Effector memory CD4-positive, alpha-beta T cell (primary cell): Measurements from ENCODE around the gene ATXN7L2.

Experiments used
- DNase-seq, 3 donors: peaks; one replicate each; pipeline ENCODE4 v3.0.0-alpha.2; 2020
- H3K27ac ChIP-seq: 2 replicates; pipeline ENCODE4 v1.7.0; 2013; ENCODE audit warnings: mild to moderate bottlenecking, low read length, moderate library complexity; ENCODE audit not compliant: insufficient read depth, poor library complexity, severe bottlenecking
- H3K27me3 ChIP-seq: replicated peaks from 2 replicates; pipeline ENCODE4 v1.7.0; 2013; ENCODE audit warnings: mild to moderate bottlenecking, low read length; ENCODE audit not compliant: insufficient read depth, control insufficient read depth, poor library complexity, severe bottlenecking
- H3K36me3 ChIP-seq: 2 replicates; pipeline ENCODE4 v1.7.0; 2013; ENCODE audit warnings: mild to moderate bottlenecking, low read length, moderate library complexity; ENCODE audit not compliant: control insufficient read depth, insufficient read depth
- H3K4me1 ChIP-seq: 2 replicates; pipeline ENCODE4 v1.7.0; 2013; ENCODE audit warnings: low read length, mild to moderate bottlenecking; ENCODE audit not compliant: control insufficient read depth, insufficient read depth, poor library complexity, severe bottlenecking
- H3K4me3 ChIP-seq: 2 replicates; pipeline ENCODE4 v1.7.0; 2013; ENCODE audit warnings: low read length, low read depth, mild to moderate bottlenecking; ENCODE audit not compliant: insufficient read depth, poor library complexity, severe bottlenecking
- H3K9me3 ChIP-seq: 2 replicates; pipeline ENCODE4 v1.7.0; 2013; ENCODE audit warnings: mild to moderate bottlenecking, low read length, moderate library complexity; ENCODE audit not compliant: control insufficient read depth

The ATXN7L2 gene

DNA sequence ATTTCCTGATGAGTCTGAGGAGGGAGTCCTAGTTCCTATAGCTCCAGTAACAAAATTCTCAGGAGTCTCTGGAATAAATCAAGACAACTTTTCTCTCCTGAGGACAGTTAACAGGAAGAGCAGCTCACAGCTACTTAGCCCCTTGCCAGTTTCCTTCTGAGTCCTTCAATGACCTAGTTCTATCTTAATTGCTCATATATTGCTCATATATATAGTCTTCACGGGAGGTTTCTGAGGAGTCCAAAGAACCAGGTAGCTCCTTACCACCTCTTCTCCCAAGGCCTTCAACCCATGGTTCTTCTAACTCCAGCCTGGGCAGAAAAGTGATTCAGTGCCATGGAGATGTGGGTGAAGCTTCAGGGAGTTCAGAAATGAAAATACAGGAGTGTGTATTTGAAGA lies 21.3 kb downstream of the ATXN7L2 start:
- Histone ChIP-seq H3K36me3 (peaks cover 5% of the 10 kb centered on the region), H3K4me3 (no peak overlapping the region), H3K27ac (peak overlapping the region; percentile 61), H3K27me3 (no peaks in the 10 kb centered on the region), H3K9me3 (no peaks in the 10 kb centered on the region), H3K4me1 (peaks cover 71% of the 10 kb centered on the region)
- DNase-seq: no peak

DNA sequence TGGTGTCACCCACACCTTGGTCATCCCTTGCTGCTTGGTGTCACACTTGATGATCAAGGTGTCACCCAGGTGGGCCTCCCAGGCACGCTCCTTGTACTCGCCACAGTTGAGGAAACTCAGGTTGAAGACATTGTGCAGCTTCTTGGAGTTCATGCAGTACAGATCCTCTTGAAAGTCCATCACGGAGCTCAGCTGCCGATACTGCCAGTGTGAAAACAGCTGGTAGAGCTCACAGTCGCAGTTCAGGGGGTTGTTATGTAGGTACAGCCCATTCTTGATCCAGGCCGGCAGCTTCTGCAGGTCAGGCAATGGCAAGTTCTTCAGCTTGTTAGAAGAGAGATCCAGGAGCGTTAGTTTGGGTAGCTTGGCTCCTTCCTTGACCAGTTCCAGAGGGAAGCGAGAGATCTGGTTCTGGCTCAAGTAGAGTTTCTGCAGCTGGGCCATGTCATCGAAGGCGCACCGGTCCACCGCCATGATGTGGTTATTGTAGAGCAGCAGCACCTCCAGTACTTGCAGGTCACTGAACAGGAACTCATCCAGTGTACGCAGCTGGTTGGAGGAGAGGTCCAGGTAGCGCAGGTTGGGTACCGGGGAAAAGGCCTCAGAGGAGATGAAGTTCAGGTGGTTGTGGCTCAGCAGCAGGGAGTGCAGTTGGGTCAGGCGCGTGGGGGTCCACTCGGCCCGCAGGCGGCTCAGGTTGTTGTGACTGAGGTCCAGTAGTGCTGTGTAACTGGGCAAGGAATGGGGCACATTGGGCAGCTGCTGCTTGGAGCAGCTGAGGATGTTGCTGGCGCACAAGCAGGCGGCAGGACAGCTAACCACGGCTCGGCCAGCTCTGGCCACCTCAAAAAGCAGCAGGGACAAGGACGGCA lies 24.5 kb downstream of the ATXN7L2 start:
- Histone ChIP-seq H3K4me1 (peaks cover 44% of the 10 kb centered on the region), H3K9me3 (no peaks in the 10 kb centered on the region), H3K27ac (peak overlapping the region; percentile 58), H3K36me3 (no peaks in the 10 kb centered on the region), H3K4me3 (no peak overlapping the region), H3K27me3 (no peaks in the 10 kb centered on the region)
- no peak for DNase-seq

DNA sequence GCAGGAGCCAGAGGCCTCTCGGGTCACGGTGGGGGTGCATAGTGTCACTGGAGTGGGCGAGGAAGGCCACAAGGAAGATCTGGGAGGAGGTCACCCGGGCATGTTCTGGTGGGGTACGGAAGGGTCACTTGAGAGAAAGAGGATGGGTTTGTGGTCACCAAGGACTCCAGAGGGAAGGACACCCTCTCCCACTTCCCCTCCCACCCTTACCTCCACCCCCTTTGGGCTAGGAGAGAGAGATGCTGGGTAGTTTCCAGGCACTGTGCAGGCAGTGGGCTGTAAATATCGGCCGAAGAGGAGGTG lies 25.1 kb downstream of the ATXN7L2 start:
- Histone ChIP-seq H3K36me3 (no peaks in the 10 kb centered on the region), H3K27me3 (no peaks in the 10 kb centered on the region), H3K27ac (peak overlapping the region; percentile 58), H3K4me1 (peaks cover 42% of the 10 kb centered on the region), H3K4me3 (peak overlapping the region; percentile 71), H3K9me3 (no peaks in the 10 kb centered on the region)
- no peak for DNase-seq

DNA sequence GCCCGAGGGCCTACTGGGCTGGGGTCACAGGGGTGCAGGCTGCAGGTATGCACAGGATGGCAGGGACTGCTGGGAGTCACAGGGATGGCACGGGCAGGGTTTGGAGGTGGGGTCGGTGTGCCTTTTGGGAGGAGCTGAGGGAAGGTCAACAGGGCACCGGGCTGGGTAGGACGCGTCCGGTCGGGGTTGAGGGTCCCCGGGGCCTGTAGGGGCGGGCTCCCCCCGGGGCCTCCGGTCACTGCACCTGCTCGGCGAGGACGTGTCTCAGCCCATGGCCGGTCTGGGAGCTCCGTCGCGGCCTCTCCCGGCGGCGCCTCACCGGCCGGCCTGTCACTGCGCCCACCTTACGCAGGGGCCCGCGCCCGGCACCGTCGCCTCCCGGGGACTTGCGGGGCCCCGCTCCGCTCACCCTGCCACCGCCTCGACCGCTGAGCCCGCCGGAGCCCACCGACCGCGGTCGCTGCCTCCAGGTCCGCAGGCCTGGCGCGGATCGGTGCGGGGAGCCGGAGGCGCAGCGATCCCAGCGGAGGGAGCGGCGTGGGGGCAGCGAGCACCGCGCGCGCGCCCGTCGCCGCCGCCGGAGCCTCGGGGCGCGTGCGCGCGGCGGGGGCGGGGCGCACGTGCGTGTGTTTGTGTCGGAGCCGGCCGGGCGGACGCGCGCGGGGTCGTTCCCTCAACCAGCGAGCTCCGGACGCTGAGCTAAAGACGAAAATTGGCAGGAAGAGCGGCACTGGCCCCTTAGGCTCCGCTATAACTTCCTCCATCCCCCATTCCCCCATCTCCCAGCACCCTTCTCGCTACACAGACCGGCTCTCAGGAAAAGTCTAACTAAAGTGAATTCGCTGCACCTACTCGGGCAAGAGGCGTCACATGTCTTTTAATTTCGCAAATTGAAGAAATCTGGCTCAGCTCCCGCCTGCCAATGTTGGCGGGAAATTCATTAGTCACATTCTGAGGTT lies 25.8 kb downstream of the ATXN7L2 start, which contains the start of gene AMIGO1:
Gene AMIGO1, minus strand, starts transcription at position 552 of the 959 bp plus-strand sequence. CDS start 815 bp downstream, outside the sequence.
- peak; percentile 22 to 45 (median 43) for DNase-seq
- Histone ChIP-seq H3K27me3 (no peaks in the 10 kb centered on the region), H3K27ac (peak within 1 kb of the TSS; percentile 58), H3K4me3 (peak within 1 kb of the TSS; percentile 71), H3K4me1 (peaks cover 36% of the 10 kb centered on the region), H3K9me3 (no peaks in the 10 kb centered on the region), H3K36me3 (no peaks in the 10 kb centered on the region)

DNA sequence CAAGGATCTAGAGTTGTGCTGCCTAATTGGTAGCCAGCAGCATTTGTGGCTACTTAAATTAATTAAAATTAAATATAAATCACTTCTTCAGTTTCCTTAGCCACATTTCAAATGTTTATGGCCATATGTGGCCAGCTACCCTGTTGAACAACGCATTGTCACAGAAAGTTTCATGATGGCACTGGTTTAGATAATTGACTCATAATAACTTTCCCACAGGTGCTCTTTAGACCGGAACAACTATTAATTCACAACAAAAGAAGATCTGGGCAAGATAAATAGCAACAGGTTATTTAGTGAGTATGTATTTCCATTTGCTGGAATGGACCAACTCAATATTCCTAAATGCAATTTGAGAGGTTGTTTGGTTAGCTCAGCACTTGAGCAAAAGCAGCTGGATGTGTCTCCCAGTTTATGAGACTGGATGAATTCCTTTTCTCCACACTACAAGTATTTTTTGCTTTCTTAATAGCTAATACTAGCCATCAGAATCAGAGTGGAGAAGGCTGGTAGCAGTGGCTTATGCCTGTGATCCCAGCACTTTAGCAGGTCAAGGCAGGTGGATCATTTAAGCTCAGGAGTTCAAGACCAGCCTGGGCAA lies 29.5 kb downstream of the ATXN7L2 start:
- H3K27ac ChIP-seq: no peak overlapping the region
- DNase-seq: no peak
- H3K4me3 ChIP-seq: no peak overlapping the region
- H3K9me3 ChIP-seq: no peaks in the 10 kb centered on the region
- H3K4me1 ChIP-seq: peaks cover 17% of the 10 kb centered on the region
- no peaks in the 10 kb centered on the region for H3K27me3 ChIP-seq
- H3K36me3 ChIP-seq: no peaks in the 10 kb centered on the region

DNA sequence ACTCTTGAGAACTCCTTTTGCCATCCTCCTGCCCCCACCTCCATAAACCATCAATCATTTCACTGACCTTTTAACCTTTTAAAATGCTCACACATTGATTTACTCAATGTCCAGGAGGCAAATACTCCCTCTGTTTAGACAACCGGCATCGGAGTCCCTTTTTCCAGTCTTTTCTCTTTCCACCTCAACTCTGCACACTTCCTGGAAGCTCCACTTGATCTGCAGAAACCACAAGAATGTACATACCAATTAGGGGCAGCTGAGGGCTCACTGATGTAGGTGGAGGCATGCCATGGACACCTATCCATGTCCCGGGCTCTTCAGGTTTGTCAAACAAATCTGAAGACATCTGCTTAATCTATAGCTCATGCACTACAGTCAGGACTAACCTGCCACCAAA lies 31.1 kb downstream of the ATXN7L2 start:
- no peak for DNase-seq
- Histone ChIP-seq H3K36me3 (no peaks in the 10 kb centered on the region), H3K27me3 (no peaks in the 10 kb centered on the region), H3K9me3 (no peaks in the 10 kb centered on the region), H3K27ac (no peak overlapping the region), H3K4me1 (peaks cover 7% of the 10 kb centered on the region), H3K4me3 (no peak overlapping the region)

DNA sequence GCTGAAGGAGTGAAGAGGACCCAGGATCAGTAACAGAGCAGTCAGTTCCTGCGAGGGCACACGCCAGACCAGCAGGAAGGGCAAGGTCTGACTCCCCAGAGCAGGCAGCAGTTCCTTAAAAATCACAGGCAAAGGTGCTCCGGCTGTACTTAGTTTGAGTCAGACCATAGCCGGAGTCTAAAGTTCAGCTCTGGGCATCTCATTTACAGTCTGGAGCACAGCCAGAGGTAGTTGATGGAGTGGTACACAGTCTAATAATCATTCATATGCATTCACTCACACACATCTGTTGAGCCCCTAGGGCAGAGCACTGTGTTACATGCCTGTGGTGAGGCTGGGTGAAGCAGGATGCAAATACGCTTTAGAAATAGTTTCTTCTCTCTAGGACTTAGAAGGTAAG lies 33.2 kb downstream of the ATXN7L2 start:
- no peak overlapping the region for H3K4me3 ChIP-seq
- H3K9me3 ChIP-seq: no peaks in the 10 kb centered on the region
- no peaks in the 10 kb centered on the region for H3K4me1 ChIP-seq
- DNase-seq: no peak
- no peaks in the 10 kb centered on the region for H3K27me3 ChIP-seq
- no peak overlapping the region for H3K27ac ChIP-seq
- no peaks in the 10 kb centered on the region for H3K36me3 ChIP-seq

DNA sequence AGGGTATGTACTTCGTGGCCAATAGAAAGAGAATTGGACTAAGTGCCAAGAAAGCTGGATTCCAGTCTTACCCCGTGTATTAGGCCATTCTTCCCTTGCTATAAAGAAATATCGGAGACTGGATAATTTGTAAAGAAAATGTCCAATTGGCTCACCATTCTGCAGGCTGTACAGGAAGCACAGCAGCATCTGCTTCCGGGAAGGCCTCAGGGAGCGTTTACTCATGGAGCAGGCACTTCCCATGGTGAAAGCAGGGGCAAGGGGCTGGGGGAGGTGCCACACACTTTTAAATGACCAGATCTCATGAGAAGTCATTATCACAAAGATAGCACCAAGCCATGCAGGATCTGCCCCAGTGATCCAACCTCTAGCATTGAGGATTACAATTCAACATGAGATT lies 33.6 kb downstream of the ATXN7L2 start:
- Histone ChIP-seq H3K27me3 (no peaks in the 10 kb centered on the region), H3K36me3 (no peaks in the 10 kb centered on the region), H3K9me3 (no peaks in the 10 kb centered on the region), H3K4me1 (no peaks in the 10 kb centered on the region), H3K4me3 (no peak overlapping the region), H3K27ac (no peak overlapping the region)
- no peak for DNase-seq

DNA sequence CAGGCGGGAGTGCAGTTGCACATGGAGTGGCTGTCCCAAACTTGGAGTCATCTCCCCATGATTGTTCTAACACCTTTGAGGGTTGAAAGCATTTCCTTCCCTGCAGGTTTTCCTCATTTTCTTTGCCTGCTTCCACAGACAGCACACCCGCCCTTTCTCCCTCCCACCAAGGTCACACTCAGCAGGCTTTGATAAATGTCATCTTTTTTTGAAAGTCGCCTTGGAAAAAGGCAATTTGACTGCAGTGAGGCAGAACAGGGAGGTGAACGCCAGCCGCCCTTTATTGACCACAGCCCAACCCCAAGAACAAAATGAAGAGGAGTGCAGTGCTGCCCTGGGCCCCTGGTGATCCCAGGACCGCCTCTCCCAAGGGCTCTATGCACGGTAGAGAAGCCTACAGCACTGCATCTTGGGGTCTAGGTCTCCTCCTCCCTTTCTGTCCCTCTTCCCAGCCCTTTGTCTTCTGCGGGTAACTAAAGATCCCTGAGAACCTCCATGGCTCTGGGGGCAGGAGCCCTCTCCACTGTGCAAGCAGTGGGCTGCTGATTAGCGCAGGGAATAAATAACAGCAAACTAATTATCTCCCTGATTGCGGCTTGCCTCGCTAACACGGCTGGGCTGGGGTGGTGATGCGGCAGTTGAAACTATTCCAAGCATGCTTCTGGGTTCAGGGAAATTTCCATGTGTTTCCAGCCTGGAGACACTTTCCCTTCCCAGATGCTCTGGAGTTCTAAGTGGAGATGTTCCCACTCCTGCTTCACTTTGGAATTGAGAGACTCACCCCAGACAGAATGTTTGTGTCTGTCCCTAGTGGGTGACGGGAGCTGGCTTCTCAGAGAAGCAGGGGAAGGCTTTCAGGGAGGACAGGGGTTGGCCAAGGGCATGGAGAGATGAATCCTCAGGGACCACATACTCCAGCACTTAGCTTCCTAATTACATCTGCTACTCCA lies 37.6 kb downstream of the ATXN7L2 start:
- DNase-seq: no peak
- H3K4me1 ChIP-seq: no peaks in the 10 kb centered on the region
- H3K27ac ChIP-seq: no peak overlapping the region
- no peaks in the 10 kb centered on the region for H3K27me3 ChIP-seq
- H3K36me3 ChIP-seq: no peaks in the 10 kb centered on the region
- H3K4me3 ChIP-seq: no peak overlapping the region
- no peaks in the 10 kb centered on the region for H3K9me3 ChIP-seq
